GM20000 (cell line): ENCODE measurements around the gene LRMDA.

Experiments
- DNase-seq: peaks from one replicate; pipeline ENCODE4 v3.0.0; 2012; ENCODE audit warnings: low spot score
- TF ChIP-seq, protein P1 (sequence below): IDR thresholded peaks from 2 replicates; pipeline ENCODE4 v1.5.1; 2012; ENCODE audit warnings: mild to moderate bottlenecking, control low read depth; ENCODE audit errors: extremely low read depth, missing control alignments

Gene LRMDA

DNA sequence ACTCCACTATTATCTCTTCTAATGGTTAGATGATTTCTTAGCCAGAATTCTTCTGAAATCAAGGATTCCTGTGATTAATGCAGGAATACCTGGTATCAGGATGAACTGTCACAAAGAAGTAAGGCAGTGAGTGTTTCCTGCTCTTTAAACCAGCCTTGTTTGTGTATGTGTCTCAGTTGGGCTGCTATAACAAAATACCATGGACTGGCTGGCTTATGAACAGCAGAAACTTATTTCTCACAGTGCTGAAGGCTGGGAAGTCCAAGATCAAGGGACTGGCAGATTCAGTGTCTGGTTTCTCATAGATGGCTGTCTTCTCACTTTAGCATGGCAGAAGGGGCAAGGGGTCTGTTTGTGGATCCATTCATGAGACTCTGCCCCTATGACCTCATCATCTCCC lies 42.7 kb downstream of the LRMDA start:
- TF ChIP-seq, protein P1, sequence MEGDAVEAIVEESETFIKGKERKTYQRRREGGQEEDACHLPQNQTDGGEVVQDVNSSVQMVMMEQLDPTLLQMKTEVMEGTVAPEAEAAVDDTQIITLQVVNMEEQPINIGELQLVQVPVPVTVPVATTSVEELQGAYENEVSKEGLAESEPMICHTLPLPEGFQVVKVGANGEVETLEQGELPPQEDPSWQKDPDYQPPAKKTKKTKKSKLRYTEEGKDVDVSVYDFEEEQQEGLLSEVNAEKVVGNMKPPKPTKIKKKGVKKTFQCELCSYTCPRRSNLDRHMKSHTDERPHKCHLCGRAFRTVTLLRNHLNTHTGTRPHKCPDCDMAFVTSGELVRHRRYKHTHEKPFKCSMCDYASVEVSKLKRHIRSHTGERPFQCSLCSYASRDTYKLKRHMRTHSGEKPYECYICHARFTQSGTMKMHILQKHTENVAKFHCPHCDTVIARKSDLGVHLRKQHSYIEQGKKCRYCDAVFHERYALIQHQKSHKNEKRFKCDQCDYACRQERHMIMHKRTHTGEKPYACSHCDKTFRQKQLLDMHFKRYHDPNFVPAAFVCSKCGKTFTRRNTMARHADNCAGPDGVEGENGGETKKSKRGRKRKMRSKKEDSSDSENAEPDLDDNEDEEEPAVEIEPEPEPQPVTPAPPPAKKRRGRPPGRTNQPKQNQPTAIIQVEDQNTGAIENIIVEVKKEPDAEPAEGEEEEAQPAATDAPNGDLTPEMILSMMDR = no peak
- DNase-seq = no peak

DNA sequence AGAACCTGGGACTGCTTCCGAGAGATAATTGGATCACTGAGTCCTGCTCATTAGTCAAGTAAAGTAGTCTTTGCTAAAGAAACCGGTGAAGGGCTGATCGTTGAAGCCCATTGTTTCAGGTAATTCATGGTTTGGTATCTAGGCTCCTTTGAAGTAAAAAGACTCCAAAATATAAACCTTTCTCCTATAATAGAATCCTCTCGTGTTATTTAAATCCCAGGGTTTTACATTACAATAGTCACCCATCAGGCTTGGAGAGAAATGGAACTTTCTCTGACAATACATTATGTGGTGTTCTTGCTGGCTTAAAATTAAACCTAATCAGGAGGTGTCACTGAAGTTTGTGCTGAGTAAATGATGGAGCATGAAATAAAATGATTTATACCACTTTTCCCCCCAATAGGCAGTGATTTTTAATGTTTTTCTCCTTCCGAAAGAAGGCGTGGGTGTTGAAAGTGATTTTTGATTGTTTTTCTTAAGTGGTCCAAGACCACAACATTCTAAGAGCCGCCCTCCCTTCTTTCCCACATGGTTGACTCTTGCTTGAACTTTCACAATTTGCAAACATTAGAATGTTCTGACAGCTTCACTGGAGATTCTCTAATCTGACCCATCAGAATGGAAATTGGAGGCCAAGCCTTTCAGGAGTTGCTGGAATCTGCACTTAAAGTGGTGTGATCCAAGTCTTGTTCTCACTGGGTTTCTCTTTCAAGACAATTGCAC lies 44.2 kb downstream of the LRMDA start:
- TF ChIP-seq, protein P1 = no peak
- DNase-seq = no peak

DNA sequence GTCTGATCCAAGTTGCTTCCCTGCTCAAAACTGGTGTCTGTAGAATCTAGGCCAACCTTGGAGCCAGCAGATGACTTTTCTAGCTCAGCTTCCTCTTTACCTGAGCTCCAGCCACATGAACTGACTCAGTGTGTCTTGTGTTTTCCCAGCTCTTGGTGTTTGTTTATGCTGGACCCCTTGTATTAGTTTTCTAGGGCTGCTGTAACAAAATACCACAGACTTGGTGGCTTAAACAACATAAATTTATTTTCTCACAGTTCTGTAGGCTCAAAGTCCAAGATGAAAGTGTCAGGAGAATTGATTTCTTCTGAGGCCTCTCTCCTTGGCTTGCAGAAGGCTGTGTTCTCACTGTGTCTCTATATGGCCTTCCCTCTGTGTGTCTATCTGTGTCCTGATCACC lies 45.1 kb downstream of the LRMDA start:
- DNase-seq = no peak
- TF ChIP-seq, protein P1 = no peak

DNA sequence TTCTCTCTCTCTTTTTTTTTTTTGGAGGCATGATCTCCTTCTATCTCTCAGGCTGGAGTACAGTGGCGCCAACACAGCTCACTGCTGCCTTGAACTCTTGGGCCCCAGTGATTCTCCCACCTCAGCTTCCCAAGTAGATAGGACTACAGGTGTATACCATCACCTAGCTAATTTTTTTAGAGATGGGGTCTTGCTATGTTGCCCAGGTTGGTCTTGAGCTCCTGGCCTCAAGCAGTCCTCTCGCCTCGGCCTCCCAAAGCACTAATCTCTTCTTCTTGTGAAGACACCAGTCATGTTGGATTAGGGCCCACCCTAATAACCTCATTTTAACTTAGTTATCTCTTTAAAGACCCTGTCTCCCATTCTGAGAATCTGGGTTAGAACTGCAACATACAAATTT lies 45.6 kb downstream of the LRMDA start:
- TF ChIP-seq, protein P1 = no peak
- DNase-seq = no peak

DNA sequence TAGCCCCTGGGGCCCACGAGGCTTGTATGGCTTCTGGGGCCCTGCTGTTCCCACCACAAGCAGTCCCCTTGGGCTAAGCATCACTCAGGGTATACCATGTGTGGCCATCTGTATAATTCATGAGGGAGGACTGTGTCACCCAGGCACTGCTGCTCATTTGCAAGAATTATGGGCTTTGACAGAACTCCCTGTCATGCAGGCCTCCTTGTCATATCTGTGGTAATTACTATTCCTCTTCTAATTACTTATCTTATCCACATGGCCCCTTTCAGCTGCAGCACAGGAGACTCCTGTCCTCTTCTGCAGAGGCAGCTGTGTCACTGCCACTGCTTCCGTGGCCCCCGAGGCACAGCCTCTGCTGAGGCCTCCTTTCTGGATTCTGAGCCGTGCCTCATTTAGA lies 46.3 kb downstream of the LRMDA start:
- no peak for DNase-seq
- TF ChIP-seq, protein P1 = no peak

DNA sequence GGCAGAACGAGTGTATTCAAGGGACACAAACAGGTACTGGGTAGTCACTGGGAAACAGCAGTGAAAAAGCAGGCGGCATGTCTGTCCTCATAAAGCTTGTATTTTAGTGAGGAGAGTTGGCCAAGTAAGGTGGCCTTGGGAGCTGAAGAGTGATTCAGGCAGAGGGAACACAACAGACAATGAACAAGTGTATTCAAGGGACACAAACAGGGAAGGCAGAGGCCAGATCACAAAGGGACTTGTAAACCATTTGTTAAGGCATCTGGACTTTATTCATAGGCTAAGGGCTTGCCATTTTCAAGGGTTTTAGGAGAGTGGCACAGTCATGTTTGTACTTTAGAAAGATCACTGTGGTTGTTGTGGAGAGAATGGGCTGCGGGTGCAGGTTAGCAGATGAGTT lies 49.0 kb downstream of the LRMDA start:
- DNase-seq = no peak
- TF ChIP-seq, protein P1 = no peak

DNA sequence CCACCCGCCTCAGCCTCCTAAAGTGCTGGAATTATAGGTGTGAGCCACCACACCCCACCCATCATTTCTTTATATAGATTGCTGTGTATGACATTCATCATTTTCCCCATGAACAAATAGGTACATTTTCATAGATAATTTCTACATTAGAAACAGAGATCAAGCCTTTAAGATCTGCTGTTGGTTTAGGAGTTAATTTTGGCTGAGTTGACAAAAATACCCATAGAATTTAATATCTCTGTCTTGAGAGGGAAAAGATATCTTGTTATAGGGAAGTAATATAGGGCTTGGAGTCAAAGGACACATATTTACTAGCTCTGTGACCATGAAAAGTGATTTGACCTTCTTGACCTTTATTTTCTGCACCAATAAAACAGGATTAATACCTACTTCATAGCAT lies 51.8 kb downstream of the LRMDA start:
- TF ChIP-seq, protein P1 = no peak
- no peak for DNase-seq
